Measurements from ENCODE around the gene ADH6. TPM values are rescaled to one million over a fixed set of nuclear protein-coding genes. Genes with fewer than 3 reads are reported as not detected.

Gene ADH6
- total RNA-seq, 1 donor from 2014 or later = not detected

GRCh38 chr4:99210789-99211188 is 8.3 kb downstream of the ADH6 start:
- DNase-seq (ENCODE audit: low spot score) = no peak
- H3K36me3 Mint-ChIP-seq (ENCODE audit: low read depth) = peaks cover 2% of the 10 kb centered on the region
- H3K27me3 Mint-ChIP-seq (ENCODE audit: low read depth) = no peaks in the 10 kb centered on the region
- H3K27ac Mint-ChIP-seq (ENCODE audit: unreplicated experiment) = no peak overlapping the region
- no peak overlapping the region for H3K4me3 Mint-ChIP-seq (ENCODE audit: unreplicated experiment)
- no peaks in the 10 kb centered on the region for H3K9me3 Mint-ChIP-seq (ENCODE audit: low read depth)
- H3K4me1 Mint-ChIP-seq (ENCODE audit: low read depth) = peaks cover 37% of the 10 kb centered on the region
- TF ChIP-seq, protein P1, sequence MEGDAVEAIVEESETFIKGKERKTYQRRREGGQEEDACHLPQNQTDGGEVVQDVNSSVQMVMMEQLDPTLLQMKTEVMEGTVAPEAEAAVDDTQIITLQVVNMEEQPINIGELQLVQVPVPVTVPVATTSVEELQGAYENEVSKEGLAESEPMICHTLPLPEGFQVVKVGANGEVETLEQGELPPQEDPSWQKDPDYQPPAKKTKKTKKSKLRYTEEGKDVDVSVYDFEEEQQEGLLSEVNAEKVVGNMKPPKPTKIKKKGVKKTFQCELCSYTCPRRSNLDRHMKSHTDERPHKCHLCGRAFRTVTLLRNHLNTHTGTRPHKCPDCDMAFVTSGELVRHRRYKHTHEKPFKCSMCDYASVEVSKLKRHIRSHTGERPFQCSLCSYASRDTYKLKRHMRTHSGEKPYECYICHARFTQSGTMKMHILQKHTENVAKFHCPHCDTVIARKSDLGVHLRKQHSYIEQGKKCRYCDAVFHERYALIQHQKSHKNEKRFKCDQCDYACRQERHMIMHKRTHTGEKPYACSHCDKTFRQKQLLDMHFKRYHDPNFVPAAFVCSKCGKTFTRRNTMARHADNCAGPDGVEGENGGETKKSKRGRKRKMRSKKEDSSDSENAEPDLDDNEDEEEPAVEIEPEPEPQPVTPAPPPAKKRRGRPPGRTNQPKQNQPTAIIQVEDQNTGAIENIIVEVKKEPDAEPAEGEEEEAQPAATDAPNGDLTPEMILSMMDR (IDR thresholded peaks at IDR 0.05) = no peak

DNA sequence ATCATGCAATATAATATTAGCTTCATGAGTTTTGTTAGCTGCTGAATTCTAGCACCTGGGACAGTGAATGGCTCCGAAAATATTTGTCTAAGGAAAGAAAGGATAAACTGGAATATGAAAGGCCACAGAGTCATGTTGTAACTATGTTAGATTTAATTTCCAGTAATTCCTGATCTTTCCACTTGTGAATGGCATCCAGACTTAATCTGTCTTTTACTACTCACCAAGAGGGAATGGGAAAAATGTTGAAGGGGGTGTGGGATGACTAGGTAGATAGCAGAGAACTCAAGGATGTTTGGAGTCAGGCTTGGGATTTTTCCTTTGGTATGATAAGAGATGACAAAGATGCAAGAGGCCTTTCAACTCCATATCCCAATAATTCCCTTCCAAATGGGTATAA is 9.4 kb downstream of the ADH6 start:
- DNase-seq (ENCODE audit: low spot score) = no peak

GRCh38 chr4:99208719-99209075 is 10.3 kb downstream of the ADH6 start:
- Mint-ChIP-seq H3K9me3 (ENCODE audit: low read depth) (no peaks in the 10 kb centered on the region), H3K36me3 (ENCODE audit: low read depth) (peaks cover 2% of the 10 kb centered on the region), H3K4me3 (ENCODE audit: unreplicated experiment) (no peak overlapping the region), H3K27me3 (ENCODE audit: low read depth) (no peaks in the 10 kb centered on the region), H3K27ac (ENCODE audit: unreplicated experiment) (peak overlapping the region; percentile 78), H3K4me1 (ENCODE audit: low read depth) (peaks cover 56% of the 10 kb centered on the region)
- TF ChIP-seq, protein P1 (IDR thresholded peaks at IDR 0.05) = no peak
- DNase-seq (ENCODE audit: low spot score) = no peak

More for the DNA sequence above, 9.4 kb downstream of the ADH6 start:
- H3K27me3 Mint-ChIP-seq (ENCODE audit: low read depth) = no peaks in the 10 kb centered on the region
- H3K27ac Mint-ChIP-seq (ENCODE audit: unreplicated experiment) = no peak overlapping the region
- peaks cover 2% of the 10 kb centered on the region for H3K36me3 Mint-ChIP-seq (ENCODE audit: low read depth)
- H3K9me3 Mint-ChIP-seq (ENCODE audit: low read depth) = no peaks in the 10 kb centered on the region
- peaks cover 48% of the 10 kb centered on the region for H3K4me1 Mint-ChIP-seq (ENCODE audit: low read depth)
- TF ChIP-seq, protein P1 (IDR thresholded peaks at IDR 0.05) = no peak
- no peak overlapping the region for H3K4me3 Mint-ChIP-seq (ENCODE audit: unreplicated experiment)

DNA sequence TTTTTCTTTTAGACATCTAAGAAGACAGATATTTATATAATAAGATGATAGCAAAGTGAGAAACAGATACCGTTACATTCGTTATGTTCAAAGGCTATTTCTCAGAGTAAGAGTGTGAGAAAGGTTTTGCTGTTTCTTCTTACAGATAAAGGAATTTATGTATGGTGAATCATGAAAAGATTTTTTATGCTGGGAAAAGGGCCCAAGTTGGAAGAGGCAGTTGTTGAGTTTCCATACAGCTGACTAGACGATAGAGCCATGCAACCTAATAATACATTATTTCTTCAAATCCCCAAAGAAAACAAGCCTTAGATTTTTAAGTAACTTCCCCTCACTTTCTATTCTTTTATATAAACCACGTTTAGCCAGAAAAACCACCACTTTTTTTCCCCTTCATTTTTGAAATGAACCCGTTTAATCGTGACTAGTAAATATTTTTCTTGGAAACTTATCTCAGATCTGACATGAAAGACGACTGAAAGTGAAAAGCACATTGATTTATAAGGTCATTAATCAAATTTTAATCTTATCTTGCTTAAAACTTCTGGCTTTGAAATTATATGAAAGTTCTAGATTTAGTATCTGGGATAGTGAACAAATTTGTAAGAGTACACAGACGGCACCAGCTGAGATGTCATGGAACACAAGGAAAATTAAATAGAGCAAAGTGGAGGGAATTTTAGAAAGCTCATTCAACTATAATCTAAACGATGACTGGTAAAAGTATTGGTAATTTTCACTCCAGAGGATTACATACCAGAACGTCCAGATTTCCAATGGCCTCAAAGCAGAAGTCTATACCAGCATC is 10.9 kb downstream of the ADH6 start:
- peaks cover 60% of the 10 kb centered on the region for H3K4me1 Mint-ChIP-seq (ENCODE audit: low read depth)
- no peak overlapping the region for H3K4me3 Mint-ChIP-seq (ENCODE audit: unreplicated experiment)
- DNase-seq (ENCODE audit: low spot score) = no peak
- TF ChIP-seq, protein P1 (IDR thresholded peaks at IDR 0.05) = no peak
- no peaks in the 10 kb centered on the region for H3K9me3 Mint-ChIP-seq (ENCODE audit: low read depth)
- no peaks in the 10 kb centered on the region for H3K27me3 Mint-ChIP-seq (ENCODE audit: low read depth)
- peak overlapping the region; percentile 78 for H3K27ac Mint-ChIP-seq (ENCODE audit: unreplicated experiment)
- H3K36me3 Mint-ChIP-seq (ENCODE audit: low read depth) = peaks cover 2% of the 10 kb centered on the region

- TF ChIP-seq, protein P1 (IDR thresholded peaks at IDR 0.05) = no peak
- Mint-ChIP-seq H3K4me3 (ENCODE audit: unreplicated experiment) (no peak overlapping the region), H3K4me1 (ENCODE audit: low read depth) (peaks cover 69% of the 10 kb centered on the region), H3K27ac (ENCODE audit: unreplicated experiment) (peak overlapping the region; percentile 39), H3K27me3 (ENCODE audit: low read depth) (no peaks in the 10 kb centered on the region), H3K9me3 (ENCODE audit: low read depth) (no peaks in the 10 kb centered on the region), H3K36me3 (ENCODE audit: low read depth) (peaks cover 2% of the 10 kb centered on the region)
- DNase-seq (ENCODE audit: low spot score) = no peak
Observed at GRCh38 chr4:99207069-99207743, 11.8 kb downstream of the ADH6 start.

Data from chondrocyte (in vitro differentiated cells).